SU-DHL-6 (cell line): ENCODE data around the gene NCOA3.

ENCODE experiments used
- H2AFZ ChIP-seq: fragments of 200-600 bp; sonication (generic); 2 replicates; pipeline ENCODE4 v1.6.1; 2014; ENCODE audit warnings: low read depth, mild to moderate bottlenecking, moderate library complexity, mixed read lengths, antibody characterized with exemption, low read length; ENCODE audit not compliant: severe bottlenecking
- H3F3A ChIP-seq: fragments of 200-600 bp; shearing (Covaris generic); 2 replicates; pipeline ENCODE4 v1.6.0; 2016; ENCODE audit warnings: antibody characterized with exemption, mild to moderate bottlenecking; ENCODE audit not compliant: insufficient read depth
- H3K27ac ChIP-seq: fragments of 200-600 bp; sonication (generic); 2 replicates; pipeline ENCODE4 v1.5.1; 2016; ENCODE audit warnings: low read depth, mild to moderate bottlenecking, low read length, moderate library complexity, mixed read lengths
- H3K27me3 ChIP-seq: fragments of 200-600 bp; sonication (generic), shearing (Covaris generic); 2 replicates; pipeline ENCODE4 v1.6.0; 2014; ENCODE audit warnings: mild to moderate bottlenecking, low read length
- H3K36me3 ChIP-seq: fragments of 200-600 bp; sonication (generic); 2 replicates; pipeline ENCODE4 v1.6.1; 2014; ENCODE audit warnings: mild to moderate bottlenecking, low read length, mixed read lengths
- H3K4me2 ChIP-seq: fragments of 300-600, 200-600 bp; shearing (Covaris generic), sonication (generic); 2 replicates; pipeline ENCODE4 v1.6.0; 2014; ENCODE audit warnings: low read length, low read depth, mild to moderate bottlenecking; ENCODE audit not compliant: poor library complexity, severe bottlenecking
- H3K4me3 ChIP-seq: fragments of 200-600 bp; sonication (generic); 2 replicates; pipeline ENCODE4 v1.5.1; 2014; ENCODE audit warnings: antibody characterized with exemption, low read length, mild to moderate bottlenecking, mixed read lengths; ENCODE audit not compliant: insufficient read depth, poor library complexity, severe bottlenecking
- H3K79me2 ChIP-seq: fragments of 200-600 bp; sonication (generic); 2 replicates; pipeline ENCODE4 v1.6.1; 2014; ENCODE audit warnings: mild to moderate bottlenecking, low read length, moderate library complexity; ENCODE audit not compliant: insufficient read depth
- H3K9ac ChIP-seq: fragments of 200-600 bp; sonication (generic); 2 replicates; pipeline ENCODE4 v1.7.0; 2014; ENCODE audit warnings: mild to moderate bottlenecking, low read length
- H3K9me2 ChIP-seq: fragments of 200-600 bp; sonication (generic); replicated peaks from 2 replicates; pipeline ENCODE4 v1.6.1; 2014; ENCODE audit warnings: low read length; ENCODE audit not compliant: insufficient read depth
- H3K9me3 ChIP-seq: fragments of 200-600 bp; sonication (generic); 2 replicates; pipeline ENCODE4 v1.6.1; 2014; ENCODE audit warnings: low read length, mixed read lengths; ENCODE audit not compliant: insufficient read depth
- H4K20me1 ChIP-seq: fragments of 200-600 bp; sonication (generic); 2 replicates; pipeline ENCODE4 v1.6.1; 2014; ENCODE audit warnings: low read depth, mild to moderate bottlenecking, antibody characterized with exemption, low read length, moderate library complexity, mixed read lengths
- EZH2phosphoT487 ChIP-seq: fragments of 200-600 bp; sonication (generic), shearing (Covaris generic); conservative IDR thresholded peaks from 2 replicates; pipeline ENCODE4 v1.6.1; 2018; ENCODE audit warnings: mild to moderate bottlenecking, antibody characterized with exemption, low read length, moderate library complexity, mixed read lengths
- TF ChIP-seq, protein P1 (sequence below): fragments of 200-600 bp; sonication (generic); IDR thresholded peaks from one replicate; pipeline ENCODE4 v1.5.1; 2017; ENCODE audit warnings: antibody characterized with exemption, mild to moderate bottlenecking, low read length, moderate library complexity; ENCODE audit not compliant: insufficient read depth, poor library complexity, severe bottlenecking

The NCOA3 gene

DNA sequence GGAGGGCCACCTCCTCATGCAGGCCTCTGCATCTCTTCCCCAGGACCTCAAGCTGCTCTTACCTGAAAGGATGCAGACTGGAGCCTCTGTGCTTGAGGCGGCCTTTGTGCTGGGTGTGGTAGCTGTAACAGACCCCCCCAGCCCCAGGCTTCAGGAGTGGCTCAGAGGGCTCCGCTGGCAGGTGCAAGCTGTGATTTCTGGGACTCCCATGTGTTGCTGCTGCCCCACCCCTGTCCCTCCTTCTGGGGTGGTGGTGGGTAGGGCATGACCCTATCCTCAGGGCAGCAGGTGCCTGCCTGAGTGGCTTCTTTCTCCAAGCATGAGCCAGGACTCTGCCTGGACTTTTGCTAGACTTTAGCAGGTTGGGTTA lies 162.4 kb downstream of the NCOA3 start:
- no peak overlapping the region for H3K4me2 ChIP-seq
- H3K27me3 ChIP-seq, result no peaks in the 10 kb centered on the region
- peaks cover 7% of the 10 kb centered on the region; the same call in 1 of the 2 replicates for H4K20me1 ChIP-seq
- peaks cover 59% of the 10 kb centered on the region for H3F3A ChIP-seq
- H3K9me3 ChIP-seq, result no peaks in the 10 kb centered on the region
- H3K36me3 ChIP-seq, result peaks cover 9% of the 10 kb centered on the region
- no peaks in the 10 kb centered on the region for H3K9me2 ChIP-seq
- TF ChIP-seq, protein P1, sequence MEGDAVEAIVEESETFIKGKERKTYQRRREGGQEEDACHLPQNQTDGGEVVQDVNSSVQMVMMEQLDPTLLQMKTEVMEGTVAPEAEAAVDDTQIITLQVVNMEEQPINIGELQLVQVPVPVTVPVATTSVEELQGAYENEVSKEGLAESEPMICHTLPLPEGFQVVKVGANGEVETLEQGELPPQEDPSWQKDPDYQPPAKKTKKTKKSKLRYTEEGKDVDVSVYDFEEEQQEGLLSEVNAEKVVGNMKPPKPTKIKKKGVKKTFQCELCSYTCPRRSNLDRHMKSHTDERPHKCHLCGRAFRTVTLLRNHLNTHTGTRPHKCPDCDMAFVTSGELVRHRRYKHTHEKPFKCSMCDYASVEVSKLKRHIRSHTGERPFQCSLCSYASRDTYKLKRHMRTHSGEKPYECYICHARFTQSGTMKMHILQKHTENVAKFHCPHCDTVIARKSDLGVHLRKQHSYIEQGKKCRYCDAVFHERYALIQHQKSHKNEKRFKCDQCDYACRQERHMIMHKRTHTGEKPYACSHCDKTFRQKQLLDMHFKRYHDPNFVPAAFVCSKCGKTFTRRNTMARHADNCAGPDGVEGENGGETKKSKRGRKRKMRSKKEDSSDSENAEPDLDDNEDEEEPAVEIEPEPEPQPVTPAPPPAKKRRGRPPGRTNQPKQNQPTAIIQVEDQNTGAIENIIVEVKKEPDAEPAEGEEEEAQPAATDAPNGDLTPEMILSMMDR, result no peak
- no peak for TF ChIP-seq EZH2phosphoT487
- no peak overlapping the region for H3K27ac ChIP-seq
- H2AFZ ChIP-seq, result no peak overlapping the region
- no peak overlapping the region for H3K9ac ChIP-seq
- H3K79me2 ChIP-seq, result no peaks in the 10 kb centered on the region
- no peak overlapping the region for H3K4me3 ChIP-seq

DNA sequence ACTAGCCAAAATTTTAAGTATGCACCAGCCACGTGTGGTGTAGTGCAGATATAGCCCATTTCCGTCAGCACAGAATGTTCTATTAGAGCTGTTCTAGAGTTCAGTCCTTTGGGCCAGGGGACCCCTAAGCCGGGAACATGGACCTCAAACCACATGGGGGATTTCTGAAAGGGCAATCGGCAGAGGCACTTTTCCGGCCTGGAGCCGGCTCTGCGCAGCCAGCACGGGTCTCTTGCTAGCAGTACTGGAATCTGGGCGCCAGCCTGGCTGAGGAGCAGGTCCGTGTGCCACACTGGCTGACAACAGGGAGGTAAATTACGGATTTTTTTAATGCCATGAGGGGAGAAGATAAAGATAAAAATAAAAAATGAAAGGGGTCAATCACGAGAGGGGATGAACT lies 163.1 kb downstream of the NCOA3 start:
- Histone ChIP-seq H3K9me2 (no peaks in the 10 kb centered on the region), H3K27ac (no peak overlapping the region), H3K79me2 (no peaks in the 10 kb centered on the region), H3K9me3 (no peaks in the 10 kb centered on the region), H3K36me3 (peaks cover 2% of the 10 kb centered on the region; the same call in 1 of the 2 replicates), H3K4me3 (no peak overlapping the region), H3K9ac (no peak overlapping the region), H4K20me1 (peaks cover 6% of the 10 kb centered on the region; the same call in 1 of the 2 replicates), H2AFZ (no peak overlapping the region), H3F3A (peaks cover 52% of the 10 kb centered on the region), H3K4me2 (no peak overlapping the region), H3K27me3 (no peaks in the 10 kb centered on the region)
- TF ChIP-seq, protein P1, result no peak
- TF ChIP-seq EZH2phosphoT487, result no peak

DNA sequence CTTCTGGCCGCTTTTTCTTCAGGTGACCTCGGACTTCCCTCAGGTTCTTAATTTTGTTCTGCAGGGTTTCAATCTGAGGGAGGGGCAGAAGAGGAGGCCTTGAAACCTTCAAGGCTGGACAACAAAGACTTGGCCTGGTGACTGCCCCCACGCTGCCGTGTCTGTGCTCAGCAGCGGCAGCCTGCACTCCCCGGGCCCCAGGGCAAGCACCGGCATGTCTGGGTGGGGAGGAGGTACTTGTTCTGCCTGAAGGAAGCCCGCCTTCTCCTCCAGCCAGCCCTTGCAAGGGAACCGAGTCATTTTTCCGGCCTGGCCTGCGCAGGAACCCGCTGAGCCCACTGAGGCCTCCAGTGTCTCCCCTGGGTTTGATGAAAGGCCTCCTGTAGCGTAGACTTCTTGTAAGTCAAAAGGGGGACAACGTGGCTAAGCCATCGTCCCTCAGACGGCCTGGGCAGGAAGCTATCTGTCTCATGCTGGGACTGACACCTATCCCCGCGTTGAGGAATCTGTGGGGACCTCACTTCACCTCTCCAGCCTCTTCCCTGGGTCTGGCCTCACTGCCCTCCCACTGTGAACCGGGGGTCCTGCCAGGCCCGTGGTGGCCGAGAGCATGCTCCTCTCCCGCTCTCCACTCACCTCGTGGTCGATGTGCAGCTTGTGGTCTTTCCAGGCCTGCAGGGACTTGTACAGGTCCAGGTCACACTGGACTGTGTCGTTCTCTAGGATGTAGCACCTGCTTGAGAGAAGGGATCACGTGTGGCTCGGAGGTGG lies 163.7 kb downstream of the NCOA3 start:
- TF ChIP-seq EZH2phosphoT487, result no peak
- TF ChIP-seq, protein P1, result no peak
- H3K9ac ChIP-seq, result no peak overlapping the region

More for the DNA sequence above, 163.7 kb downstream of the NCOA3 start:
- Histone ChIP-seq H3K9me2 (no peaks in the 10 kb centered on the region), H3K79me2 (no peaks in the 10 kb centered on the region), H3F3A (peaks cover 47% of the 10 kb centered on the region), H3K27me3 (no peaks in the 10 kb centered on the region), H3K27ac (no peak overlapping the region), H3K9me3 (no peaks in the 10 kb centered on the region), H3K36me3 (no peaks in the 10 kb centered on the region), H4K20me1 (no peaks in the 10 kb centered on the region; the same call in 1 of the 2 replicates), H3K4me2 (no peak overlapping the region), H2AFZ (no peak overlapping the region), H3K4me3 (no peak overlapping the region)
